ENCODE data around the gene OXTR.

The OXTR gene

DNA sequence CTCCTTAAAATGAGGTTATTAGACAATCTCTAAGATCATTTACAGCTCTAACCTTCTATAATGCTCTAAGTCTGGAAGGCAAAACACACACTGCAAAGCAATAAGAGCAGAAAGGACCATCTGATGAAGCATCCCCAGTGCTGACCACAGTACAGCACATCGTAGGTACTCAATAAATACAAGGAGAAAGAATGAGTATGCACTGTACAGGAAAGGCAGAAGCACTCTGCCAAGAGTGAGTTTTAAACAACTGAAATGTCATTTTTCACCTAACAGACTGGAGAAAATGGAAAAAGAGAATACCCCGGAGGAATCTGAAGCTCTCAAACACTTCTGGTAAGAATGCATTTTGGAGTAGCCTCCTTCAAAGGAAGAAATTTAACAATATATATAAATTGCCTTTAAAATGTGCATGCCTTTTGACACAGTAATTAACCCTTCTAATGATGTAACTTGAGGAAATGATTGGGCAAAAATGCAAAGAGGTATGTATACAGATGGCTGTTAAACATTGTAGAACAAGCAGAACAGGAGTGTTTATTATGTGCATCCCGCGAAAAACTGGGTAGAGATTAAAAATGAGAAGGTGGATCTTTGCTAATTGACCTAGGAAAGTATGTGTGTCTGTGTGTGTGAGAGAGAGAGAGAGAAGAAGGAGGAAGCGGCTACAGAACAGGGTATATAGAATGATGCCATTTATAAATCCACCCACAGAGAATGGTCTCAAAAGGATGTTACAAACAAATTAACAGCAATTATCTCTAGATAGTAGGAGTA, 8.0 kb upstream of the OXTR start:
- no peak overlapping the region for H3K4me3 ChIP-seq (ENCODE audit: low read length)
- no peak overlapping the region for H2AFZ ChIP-seq (ENCODE audit: low read length)
- no peaks in the 10 kb centered on the region for H3K79me2 ChIP-seq (ENCODE audit: low read length)
- H3K9ac ChIP-seq (ENCODE audit: low read length), result no peak overlapping the region
- H3K4me2 ChIP-seq (ENCODE audit: low read depth, low read length), result no peak overlapping the region
- no peak overlapping the region for H3K27ac ChIP-seq (ENCODE audit: low read length)
- no peaks in the 10 kb centered on the region for H3K36me3 ChIP-seq (replicated peaks; ENCODE audit: insufficient read depth, low read length)
- no peak for DNase-seq
- no peaks in the 10 kb centered on the region for H3K9me3 ChIP-seq (replicated peaks; ENCODE audit: insufficient read depth, low read length)
- no peaks in the 10 kb centered on the region for H4K20me1 ChIP-seq (ENCODE audit: insufficient read depth, low read length)
- TF ChIP-seq EZH2phosphoT487 (IDR thresholded peaks at IDR 0.05; ENCODE audit: low read length) (no peak), EZH2 (optimal IDR thresholded peaks at IDR 0.05; ENCODE audit: low read depth, low read length) (no peak)
- TF ChIP-seq, protein P1, sequence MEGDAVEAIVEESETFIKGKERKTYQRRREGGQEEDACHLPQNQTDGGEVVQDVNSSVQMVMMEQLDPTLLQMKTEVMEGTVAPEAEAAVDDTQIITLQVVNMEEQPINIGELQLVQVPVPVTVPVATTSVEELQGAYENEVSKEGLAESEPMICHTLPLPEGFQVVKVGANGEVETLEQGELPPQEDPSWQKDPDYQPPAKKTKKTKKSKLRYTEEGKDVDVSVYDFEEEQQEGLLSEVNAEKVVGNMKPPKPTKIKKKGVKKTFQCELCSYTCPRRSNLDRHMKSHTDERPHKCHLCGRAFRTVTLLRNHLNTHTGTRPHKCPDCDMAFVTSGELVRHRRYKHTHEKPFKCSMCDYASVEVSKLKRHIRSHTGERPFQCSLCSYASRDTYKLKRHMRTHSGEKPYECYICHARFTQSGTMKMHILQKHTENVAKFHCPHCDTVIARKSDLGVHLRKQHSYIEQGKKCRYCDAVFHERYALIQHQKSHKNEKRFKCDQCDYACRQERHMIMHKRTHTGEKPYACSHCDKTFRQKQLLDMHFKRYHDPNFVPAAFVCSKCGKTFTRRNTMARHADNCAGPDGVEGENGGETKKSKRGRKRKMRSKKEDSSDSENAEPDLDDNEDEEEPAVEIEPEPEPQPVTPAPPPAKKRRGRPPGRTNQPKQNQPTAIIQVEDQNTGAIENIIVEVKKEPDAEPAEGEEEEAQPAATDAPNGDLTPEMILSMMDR (IDR thresholded peaks at IDR 0.05; ENCODE audit: low read length), result no peak
- no peaks in the 10 kb centered on the region for H3K27me3 ChIP-seq (replicated peaks; ENCODE audit: insufficient read depth, low read length)
- no peaks in the 10 kb centered on the region for H3K4me1 ChIP-seq (ENCODE audit: low read length)
- no peaks in the 10 kb centered on the region for H3F3A ChIP-seq (ENCODE audit: insufficient read depth, low read length)
- H3K9me2 ChIP-seq (replicated peaks; ENCODE audit: insufficient read depth, low read length), result no peaks in the 10 kb centered on the region

GRCh38 chr3:8776406-8776805, 7.0 kb upstream of the OXTR start:
- no peak overlapping the region for H2AFZ ChIP-seq (ENCODE audit: low read length)
- H4K20me1 ChIP-seq (ENCODE audit: insufficient read depth, low read length), result no peaks in the 10 kb centered on the region
- no peaks in the 10 kb centered on the region for H3K79me2 ChIP-seq (ENCODE audit: low read length)
- no peaks in the 10 kb centered on the region for H3K9me3 ChIP-seq (replicated peaks; ENCODE audit: insufficient read depth, low read length)
- H3K9me2 ChIP-seq (replicated peaks; ENCODE audit: insufficient read depth, low read length), result no peaks in the 10 kb centered on the region
- TF ChIP-seq EZH2phosphoT487 (IDR thresholded peaks at IDR 0.05; ENCODE audit: low read length) (no peak), EZH2 (optimal IDR thresholded peaks at IDR 0.05; ENCODE audit: low read depth, low read length) (no peak)
- TF ChIP-seq, protein P1 (IDR thresholded peaks at IDR 0.05; ENCODE audit: low read length), result no peak
- no peaks in the 10 kb centered on the region for H3F3A ChIP-seq (ENCODE audit: insufficient read depth, low read length)
- no peak overlapping the region for H3K4me3 ChIP-seq (ENCODE audit: low read length)
- no peak for DNase-seq
- H3K4me2 ChIP-seq (ENCODE audit: low read depth, low read length), result no peak overlapping the region
- no peak overlapping the region for H3K27ac ChIP-seq (ENCODE audit: low read length)
- H3K9ac ChIP-seq (ENCODE audit: low read length), result no peak overlapping the region
- no peaks in the 10 kb centered on the region for H3K36me3 ChIP-seq (replicated peaks; ENCODE audit: insufficient read depth, low read length)
- no peaks in the 10 kb centered on the region for H3K4me1 ChIP-seq (ENCODE audit: low read length)
- no peaks in the 10 kb centered on the region for H3K27me3 ChIP-seq (replicated peaks; ENCODE audit: insufficient read depth, low read length)

DNA sequence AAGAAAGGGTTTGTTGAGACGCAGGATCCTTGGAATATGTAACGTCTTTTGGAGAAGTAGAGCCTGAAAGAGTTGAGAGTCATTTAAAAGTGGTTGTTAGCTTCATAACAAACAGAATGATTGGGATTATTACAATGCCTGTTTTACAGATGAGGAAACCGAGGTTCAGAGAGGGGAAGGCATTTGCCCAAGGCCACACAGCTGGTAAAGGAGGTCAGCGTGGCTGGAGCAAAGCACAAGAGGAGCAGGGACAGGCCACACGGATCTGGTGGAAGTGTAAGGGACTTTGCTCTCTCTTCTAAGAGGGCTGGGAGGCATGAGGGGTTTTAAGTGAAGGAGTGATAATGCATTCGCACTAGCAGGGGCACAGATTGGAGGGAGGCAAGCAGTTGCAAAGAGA, 6.2 kb upstream of the OXTR start:
- no peaks in the 10 kb centered on the region for H3F3A ChIP-seq (ENCODE audit: insufficient read depth, low read length)
- H3K27ac ChIP-seq (ENCODE audit: low read length), result no peak overlapping the region
- no peak for DNase-seq
- H4K20me1 ChIP-seq (ENCODE audit: insufficient read depth, low read length), result no peaks in the 10 kb centered on the region
- no peaks in the 10 kb centered on the region for H3K9me3 ChIP-seq (replicated peaks; ENCODE audit: insufficient read depth, low read length)
- H2AFZ ChIP-seq (ENCODE audit: low read length), result no peak overlapping the region
- TF ChIP-seq EZH2phosphoT487 (IDR thresholded peaks at IDR 0.05; ENCODE audit: low read length) (no peak), EZH2 (optimal IDR thresholded peaks at IDR 0.05; ENCODE audit: low read depth, low read length) (no peak)
- TF ChIP-seq, protein P1 (IDR thresholded peaks at IDR 0.05; ENCODE audit: low read length), result no peak
- no peaks in the 10 kb centered on the region for H3K27me3 ChIP-seq (replicated peaks; ENCODE audit: insufficient read depth, low read length)
- no peaks in the 10 kb centered on the region for H3K36me3 ChIP-seq (replicated peaks; ENCODE audit: insufficient read depth, low read length)
- no peaks in the 10 kb centered on the region for H3K9me2 ChIP-seq (replicated peaks; ENCODE audit: insufficient read depth, low read length)
- no peak overlapping the region for H3K4me3 ChIP-seq (ENCODE audit: low read length)
- H3K79me2 ChIP-seq (ENCODE audit: low read length), result no peaks in the 10 kb centered on the region
- H3K4me2 ChIP-seq (ENCODE audit: low read depth, low read length), result no peak overlapping the region
- no peak overlapping the region for H3K9ac ChIP-seq (ENCODE audit: low read length)
- no peaks in the 10 kb centered on the region for H3K4me1 ChIP-seq (ENCODE audit: low read length)
